Measurements from ENCODE around the gene PRF1. TPM values are rescaled to one million over a fixed set of nuclear protein-coding genes. Genes with fewer than 3 reads are reported as not detected.

PRF1 gene
- total and polyA plus RNA-seq, 9 donors: 0.28 to 1.6 (median 0.53) TPM

DNA sequence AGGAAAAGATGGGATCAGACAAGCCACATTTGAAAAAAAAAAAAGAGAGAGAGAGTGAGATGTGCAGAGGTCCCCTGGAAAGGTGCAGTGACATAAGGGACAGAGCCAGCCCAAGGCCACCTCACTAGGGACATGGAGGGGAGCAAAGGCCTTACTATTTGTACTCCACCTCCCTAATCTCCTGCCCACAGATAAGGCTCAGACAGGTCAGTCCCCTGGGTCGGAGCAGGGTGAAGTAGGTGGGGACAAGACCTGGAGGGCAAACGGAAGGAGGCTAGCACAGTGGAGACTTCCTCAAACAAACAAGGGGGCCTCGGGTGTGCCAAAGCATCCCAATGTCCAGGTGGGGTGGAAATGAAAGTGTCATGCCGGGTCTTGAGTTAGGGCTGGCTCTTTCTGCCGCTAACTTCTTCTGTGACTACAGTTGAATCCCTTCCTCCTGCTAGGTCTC lies 7.0 kb downstream of the PRF1 start:
- WGBS (ENCODE audit: insufficient coverage): no CpG with 5 or more reads among the region's 5 CpGs
- H3K27ac ChIP-seq (ENCODE audit: low read length): peak overlapping the region; percentile 93
- no peaks in the 10 kb centered on the region for H3K36me3 ChIP-seq (ENCODE audit: control insufficient read depth, insufficient read depth, low read length)
- H3K4me1 ChIP-seq (ENCODE audit: control insufficient read depth, insufficient read depth, low read length): peaks cover 64% of the 10 kb centered on the region
- H3K4me3 ChIP-seq (ENCODE audit: low read length): no peak overlapping the region
- H3K27me3 ChIP-seq (ENCODE audit: control insufficient read depth, insufficient read depth, low read length): no peaks in the 10 kb centered on the region
- H3K9me3 ChIP-seq (replicated peaks; ENCODE audit: control insufficient read depth, low read depth, low read length): no peaks in the 10 kb centered on the region
- DNase-seq: no peak

DNA sequence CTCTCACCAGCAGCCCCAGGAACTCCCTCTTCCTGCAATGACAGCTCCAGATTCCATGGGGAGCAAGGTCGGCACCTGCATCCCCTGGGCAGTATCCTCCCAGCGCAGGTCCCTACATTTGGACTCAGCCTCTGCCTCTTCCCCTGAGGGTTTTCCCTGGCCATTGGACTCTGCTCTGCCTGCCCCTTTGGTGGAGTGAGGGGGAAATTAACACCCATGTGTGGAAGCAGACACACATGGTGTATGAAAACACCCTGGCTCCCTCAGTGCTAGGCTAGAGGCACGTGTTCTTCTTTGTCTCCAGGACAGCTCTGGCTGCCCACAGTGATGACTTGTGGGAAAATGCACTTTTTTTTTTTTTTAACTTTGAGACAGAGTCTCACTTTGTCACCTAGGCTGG lies 8.4 kb downstream of the PRF1 start:
- 33% methylated on average over 1 of the region's 3 CpGs for WGBS (ENCODE audit: insufficient coverage)
- no peak overlapping the region for H3K27ac ChIP-seq (ENCODE audit: low read length)
- H3K9me3 ChIP-seq (replicated peaks; ENCODE audit: control insufficient read depth, low read depth, low read length): no peaks in the 10 kb centered on the region
- H3K4me3 ChIP-seq (ENCODE audit: low read length): no peak overlapping the region
- no peaks in the 10 kb centered on the region for H3K27me3 ChIP-seq (ENCODE audit: control insufficient read depth, insufficient read depth, low read length)
- no peaks in the 10 kb centered on the region for H3K36me3 ChIP-seq (ENCODE audit: control insufficient read depth, insufficient read depth, low read length)
- H3K4me1 ChIP-seq (ENCODE audit: control insufficient read depth, insufficient read depth, low read length): peaks cover 77% of the 10 kb centered on the region
- no peak for DNase-seq

DNA sequence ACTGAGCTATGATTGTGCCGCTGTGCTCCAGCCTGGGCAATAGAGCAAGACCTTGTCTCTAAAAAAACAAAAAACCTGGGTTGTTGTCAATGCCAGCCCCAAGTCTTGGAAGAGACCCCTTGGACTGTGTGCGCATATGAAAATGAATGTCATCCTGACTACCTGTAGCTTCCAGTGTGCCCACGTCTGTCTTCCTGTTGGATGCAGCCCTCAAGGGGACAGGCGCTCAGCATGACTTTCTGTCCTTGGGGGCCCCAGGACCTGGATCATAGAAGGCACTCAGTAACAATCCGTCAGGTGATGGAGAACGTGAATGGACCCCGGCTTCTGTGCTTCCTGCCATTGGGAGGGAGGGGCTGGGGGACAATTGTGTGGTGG lies 9.0 kb downstream of the PRF1 start:
- no peaks in the 10 kb centered on the region for H3K36me3 ChIP-seq (ENCODE audit: control insufficient read depth, insufficient read depth, low read length)
- no peaks in the 10 kb centered on the region for H3K9me3 ChIP-seq (replicated peaks; ENCODE audit: control insufficient read depth, low read depth, low read length)
- WGBS (ENCODE audit: insufficient coverage): 78% methylated on average over 7 of the region's 7 CpGs
- no peak overlapping the region for H3K27ac ChIP-seq (ENCODE audit: low read length)
- peaks cover 77% of the 10 kb centered on the region for H3K4me1 ChIP-seq (ENCODE audit: control insufficient read depth, insufficient read depth, low read length)
- H3K27me3 ChIP-seq (ENCODE audit: control insufficient read depth, insufficient read depth, low read length): no peaks in the 10 kb centered on the region
- DNase-seq: no peak
- no peak overlapping the region for H3K4me3 ChIP-seq (ENCODE audit: low read length)

DNA sequence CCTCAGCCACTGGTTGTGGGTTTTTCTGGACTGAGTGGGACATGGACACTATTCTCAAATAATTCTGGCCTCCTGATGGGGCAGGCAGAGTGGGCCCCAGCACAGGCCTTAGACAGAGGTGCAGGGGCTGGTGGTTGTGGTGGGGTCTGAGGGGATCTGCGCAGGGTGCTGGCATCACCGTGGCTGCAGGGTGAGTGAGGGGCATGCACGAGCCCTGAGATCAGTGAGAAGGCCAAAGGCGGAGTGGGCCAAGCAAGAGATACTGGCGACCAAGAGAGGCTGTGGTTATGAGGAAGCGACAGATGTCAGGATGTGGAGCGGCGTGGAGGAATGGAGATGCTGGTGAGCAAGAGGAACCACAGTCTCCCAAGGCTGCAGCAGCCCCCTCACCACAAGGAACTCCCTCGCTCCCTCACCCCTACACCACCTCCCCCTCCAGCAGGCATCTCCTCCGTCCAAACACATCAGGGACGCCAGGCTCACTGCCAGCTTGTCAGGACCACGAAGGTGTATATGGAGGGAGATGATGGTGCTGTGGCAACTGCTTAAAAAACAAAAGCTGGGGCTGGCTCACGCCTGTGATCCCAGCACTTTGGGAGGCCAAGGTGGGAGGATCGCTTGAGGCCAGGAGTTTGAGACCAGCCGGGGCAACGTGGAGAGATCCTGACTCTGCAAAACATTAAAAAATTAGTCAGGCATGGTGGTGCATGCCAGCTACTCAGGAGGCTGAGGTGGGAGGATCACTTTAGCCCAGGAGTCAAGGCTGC lies 9.6 kb downstream of the PRF1 start:
- H3K27me3 ChIP-seq (ENCODE audit: control insufficient read depth, insufficient read depth, low read length): no peaks in the 10 kb centered on the region
- H3K36me3 ChIP-seq (ENCODE audit: control insufficient read depth, insufficient read depth, low read length): no peaks in the 10 kb centered on the region
- DNase-seq: no peak
- WGBS (ENCODE audit: insufficient coverage): 81% methylated on average over 10 of the region's 16 CpGs
- H3K4me1 ChIP-seq (ENCODE audit: control insufficient read depth, insufficient read depth, low read length): peaks cover 75% of the 10 kb centered on the region
- no peak overlapping the region for H3K4me3 ChIP-seq (ENCODE audit: low read length)
- H3K9me3 ChIP-seq (replicated peaks; ENCODE audit: control insufficient read depth, low read depth, low read length): no peaks in the 10 kb centered on the region
- H3K27ac ChIP-seq (ENCODE audit: low read length): no peak overlapping the region

DNA sequence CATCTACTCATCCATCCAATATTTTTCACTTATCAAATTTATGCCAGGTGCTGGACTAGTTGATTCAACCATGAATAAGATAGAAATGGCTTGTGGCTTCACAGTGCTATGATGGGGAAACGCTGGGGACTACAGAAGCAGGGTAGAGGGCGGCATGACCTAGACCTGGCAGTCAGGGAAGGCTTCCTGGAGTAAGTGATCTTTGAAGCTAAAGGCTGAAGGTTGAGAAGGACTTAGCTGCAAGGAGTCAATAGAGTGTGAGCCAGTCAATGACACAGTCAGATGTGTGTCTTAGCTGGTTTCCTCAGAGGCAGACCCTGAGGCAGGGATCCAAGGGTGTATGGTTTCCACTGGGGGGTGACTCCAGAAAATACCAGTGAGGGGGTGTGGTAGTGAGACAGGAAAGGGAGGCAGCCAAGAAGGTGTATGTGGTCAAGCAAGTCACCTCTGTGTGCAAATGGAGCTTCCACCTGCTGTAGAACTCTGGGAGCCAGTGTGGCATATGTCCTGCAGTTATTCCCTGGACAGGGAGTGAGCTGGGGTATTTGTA lies 10.3 kb downstream of the PRF1 start:
- Histone ChIP-seq H3K4me3 (ENCODE audit: low read length) (no peak overlapping the region), H3K27ac (ENCODE audit: low read length) (no peak overlapping the region), H3K9me3 (replicated peaks; ENCODE audit: control insufficient read depth, low read depth, low read length) (no peaks in the 10 kb centered on the region), H3K4me1 (ENCODE audit: control insufficient read depth, insufficient read depth, low read length) (peaks cover 70% of the 10 kb centered on the region), H3K36me3 (ENCODE audit: control insufficient read depth, insufficient read depth, low read length) (no peaks in the 10 kb centered on the region), H3K27me3 (ENCODE audit: control insufficient read depth, insufficient read depth, low read length) (no peaks in the 10 kb centered on the region)
- 87% methylated on average over 2 of the region's 2 CpGs for WGBS (ENCODE audit: insufficient coverage)
- DNase-seq: no peak

DNA sequence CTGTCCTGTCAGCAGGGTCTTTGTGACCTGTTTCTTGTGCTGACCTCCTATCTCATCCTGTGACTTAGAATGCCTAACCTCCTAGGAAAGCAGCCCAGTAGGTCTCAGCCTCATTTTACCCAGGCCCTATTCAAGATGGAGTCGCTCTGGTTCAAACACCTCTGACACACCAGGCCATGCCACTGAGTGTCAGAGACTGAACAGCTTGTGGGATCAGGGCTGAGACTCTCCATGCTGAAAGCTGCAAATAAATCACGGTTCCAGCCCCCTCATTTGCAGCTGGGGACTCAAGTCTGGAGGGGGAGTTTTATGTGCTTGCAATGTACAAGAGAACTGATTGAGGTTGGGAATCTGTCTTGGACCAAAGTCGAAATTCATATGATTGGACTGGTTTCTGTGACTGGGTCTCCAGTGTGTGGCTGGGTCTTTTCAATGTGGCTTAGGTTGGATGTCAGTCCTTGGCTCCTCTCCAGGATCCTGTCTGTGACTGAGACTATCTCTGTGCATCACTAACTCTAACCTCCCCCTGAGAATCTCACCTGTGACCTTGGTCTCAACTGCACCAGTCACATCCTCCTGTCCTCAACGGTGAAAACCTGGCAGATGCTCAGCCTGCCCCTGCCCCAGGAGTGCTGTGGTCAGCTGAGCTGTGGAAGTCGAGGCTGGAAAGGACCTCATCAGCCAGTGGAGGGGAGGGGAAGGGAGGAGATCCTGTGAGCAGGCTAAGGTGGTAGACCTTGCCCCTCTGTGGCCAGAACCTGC lies 11.7 kb downstream of the PRF1 start:
- H3K9me3 ChIP-seq (replicated peaks; ENCODE audit: control insufficient read depth, low read depth, low read length): no peaks in the 10 kb centered on the region
- peaks cover 70% of the 10 kb centered on the region for H3K4me1 ChIP-seq (ENCODE audit: control insufficient read depth, insufficient read depth, low read length)
- no peaks in the 10 kb centered on the region for H3K36me3 ChIP-seq (ENCODE audit: control insufficient read depth, insufficient read depth, low read length)
- peak; percentile 30 for DNase-seq
- no peak overlapping the region for H3K4me3 ChIP-seq (ENCODE audit: low read length)
- 29% methylated on average over 4 of the region's 5 CpGs for WGBS (ENCODE audit: insufficient coverage)
- H3K27me3 ChIP-seq (ENCODE audit: control insufficient read depth, insufficient read depth, low read length): no peaks in the 10 kb centered on the region
- H3K27ac ChIP-seq (ENCODE audit: low read length): peak overlapping the region; percentile 91

DNA sequence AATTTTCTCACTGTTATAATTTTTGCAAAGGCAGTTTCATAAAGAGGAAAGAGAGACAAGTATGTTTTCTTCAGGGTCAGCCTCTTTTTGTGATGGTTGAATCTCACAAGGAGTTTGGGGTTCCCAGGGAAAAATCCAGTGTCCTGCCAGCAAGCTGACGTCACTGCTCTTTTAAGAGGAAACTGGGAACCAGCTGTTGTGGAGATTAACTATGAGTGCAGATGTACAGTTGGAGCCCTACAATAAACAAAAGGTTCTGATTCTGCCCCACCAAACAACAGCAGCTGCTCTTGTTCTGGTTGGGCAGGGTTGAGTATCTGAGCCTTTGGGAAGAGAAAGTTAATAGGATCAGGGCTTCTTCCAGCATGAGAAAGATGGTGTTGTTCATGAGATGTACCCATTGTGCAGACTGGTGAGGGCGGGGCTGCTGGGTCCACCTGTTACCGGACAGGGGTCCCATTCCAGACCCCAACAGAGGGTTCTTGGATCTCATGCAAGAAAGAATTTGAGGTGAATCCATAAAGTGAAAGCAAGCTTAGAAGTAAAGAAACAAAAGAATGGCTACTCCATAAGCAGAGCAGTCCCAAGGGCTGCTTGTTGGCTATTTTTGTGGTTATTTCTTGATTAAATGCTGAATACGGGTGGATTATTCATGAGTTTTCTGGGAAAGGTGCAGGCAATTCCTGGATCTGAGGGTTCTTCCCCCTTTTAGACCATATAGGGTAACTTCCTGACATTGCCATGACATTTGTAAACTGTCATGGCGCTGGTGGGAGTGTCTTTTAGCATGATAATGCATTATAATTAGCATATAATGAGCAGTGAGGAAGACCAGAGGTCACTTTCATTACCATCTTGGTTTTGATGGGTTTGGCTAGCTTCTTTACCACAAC lies 12.5 kb downstream of the PRF1 start:
- H3K27ac ChIP-seq (ENCODE audit: low read length): peak overlapping the region; percentile 91
- peak; percentile 99 for DNase-seq
- no peaks in the 10 kb centered on the region for H3K36me3 ChIP-seq (ENCODE audit: control insufficient read depth, insufficient read depth, low read length)
- WGBS (ENCODE audit: insufficient coverage): 69% methylated on average over 2 of the region's 5 CpGs
- H3K4me1 ChIP-seq (ENCODE audit: control insufficient read depth, insufficient read depth, low read length): peaks cover 75% of the 10 kb centered on the region
- H3K4me3 ChIP-seq (ENCODE audit: low read length): no peak overlapping the region
- H3K27me3 ChIP-seq (ENCODE audit: control insufficient read depth, insufficient read depth, low read length): no peaks in the 10 kb centered on the region
- H3K9me3 ChIP-seq (replicated peaks; ENCODE audit: control insufficient read depth, low read depth, low read length): no peaks in the 10 kb centered on the region

DNA sequence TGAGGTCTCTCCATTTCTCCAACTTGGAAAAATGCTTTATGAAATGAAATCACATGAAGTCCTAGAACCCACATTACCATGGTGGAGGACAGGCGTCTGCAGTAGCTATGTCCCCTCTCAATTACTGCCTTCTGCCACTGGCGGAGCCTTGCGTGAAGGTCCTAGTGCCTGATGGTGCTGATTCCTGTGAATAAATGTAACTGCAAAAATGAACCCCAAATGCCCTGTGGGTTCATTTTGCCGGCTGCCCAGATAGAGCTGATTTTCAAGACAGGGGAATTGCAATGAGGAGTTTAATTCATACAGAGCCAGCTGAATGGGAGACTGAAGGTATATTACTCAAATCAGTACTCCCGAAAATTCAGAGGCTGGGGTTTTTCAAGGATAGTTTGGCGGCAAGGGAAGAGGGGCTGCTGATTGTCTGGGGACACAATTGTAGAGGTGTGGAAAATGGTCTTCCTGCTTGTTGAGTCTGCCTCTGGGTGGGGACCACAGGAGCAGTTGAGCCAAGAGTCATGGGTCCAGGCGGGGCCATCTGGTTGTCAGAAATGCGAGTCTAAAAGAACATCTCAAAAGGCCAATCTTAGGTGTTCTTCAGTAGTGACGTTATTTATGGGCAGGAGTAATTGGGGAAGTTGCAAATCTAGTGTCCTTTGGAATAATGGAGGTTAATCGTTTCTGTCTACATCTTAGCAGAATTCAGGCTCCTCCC lies 13.5 kb downstream of the PRF1 start:
- Histone ChIP-seq H3K27ac (ENCODE audit: low read length) (peak overlapping the region; percentile 91), H3K27me3 (ENCODE audit: control insufficient read depth, insufficient read depth, low read length) (no peaks in the 10 kb centered on the region), H3K4me1 (ENCODE audit: control insufficient read depth, insufficient read depth, low read length) (peaks cover 80% of the 10 kb centered on the region), H3K9me3 (replicated peaks; ENCODE audit: control insufficient read depth, low read depth, low read length) (no peaks in the 10 kb centered on the region), H3K36me3 (ENCODE audit: control insufficient read depth, insufficient read depth, low read length) (no peaks in the 10 kb centered on the region), H3K4me3 (ENCODE audit: low read length) (no peak overlapping the region)
- WGBS (ENCODE audit: insufficient coverage): 31% methylated on average over 5 of the region's 10 CpGs
- DNase-seq: peak; percentile 84

DNA sequence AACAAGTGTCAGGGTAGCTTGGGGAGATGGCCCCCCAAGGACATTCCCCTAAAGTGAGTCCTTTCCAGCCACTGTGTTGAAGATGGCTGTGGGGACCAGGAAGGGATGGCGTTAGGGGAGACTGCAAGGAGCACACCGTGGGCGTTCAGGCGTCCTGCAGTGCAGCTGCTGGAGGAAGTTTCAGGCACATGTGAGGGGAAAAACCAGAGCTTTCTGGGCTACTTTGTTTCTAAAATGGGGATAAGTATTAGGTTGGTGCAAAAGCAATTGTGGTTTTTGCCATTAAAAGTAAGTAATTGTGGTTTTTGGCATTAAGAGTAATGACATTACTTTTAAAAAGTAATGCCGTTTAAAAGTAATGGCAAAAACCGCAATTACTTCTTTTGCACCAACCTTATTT lies 14.3 kb downstream of the PRF1 start:
- DNase-seq: peak; percentile 56
- Histone ChIP-seq H3K36me3 (ENCODE audit: control insufficient read depth, insufficient read depth, low read length) (no peaks in the 10 kb centered on the region), H3K9me3 (replicated peaks; ENCODE audit: control insufficient read depth, low read depth, low read length) (no peaks in the 10 kb centered on the region), H3K4me1 (ENCODE audit: control insufficient read depth, insufficient read depth, low read length) (peaks cover 80% of the 10 kb centered on the region), H3K4me3 (ENCODE audit: low read length) (no peak overlapping the region), H3K27ac (ENCODE audit: low read length) (peak overlapping the region; percentile 91), H3K27me3 (ENCODE audit: control insufficient read depth, insufficient read depth, low read length) (no peaks in the 10 kb centered on the region)
- WGBS (ENCODE audit: insufficient coverage): 9% methylated on average over 4 of the region's 6 CpGs
